Renal cortical epithelial cell (primary cell): ENCODE data around the gene SAPCD1. TPM values are rescaled to one million over a fixed set of nuclear protein-coding genes. Genes with fewer than 3 reads are reported as not detected.

Experiments
- DNase-seq: peaks from one replicate; pipeline ENCODE4 v3.0.0-alpha.2; 2011; ENCODE audit warnings: low read depth
- total RNA-seq: library from RNA; depleted of rRNA; stranded (reverse); fragments of >200 nt; gene quantifications from 2 replicates; pipeline ENCODE4 v1.2.3, GENCODE V29; 2014

The SAPCD1 gene
- total RNA-seq: 0.50 and 0.69 TPM in 2 replicates

DNA sequence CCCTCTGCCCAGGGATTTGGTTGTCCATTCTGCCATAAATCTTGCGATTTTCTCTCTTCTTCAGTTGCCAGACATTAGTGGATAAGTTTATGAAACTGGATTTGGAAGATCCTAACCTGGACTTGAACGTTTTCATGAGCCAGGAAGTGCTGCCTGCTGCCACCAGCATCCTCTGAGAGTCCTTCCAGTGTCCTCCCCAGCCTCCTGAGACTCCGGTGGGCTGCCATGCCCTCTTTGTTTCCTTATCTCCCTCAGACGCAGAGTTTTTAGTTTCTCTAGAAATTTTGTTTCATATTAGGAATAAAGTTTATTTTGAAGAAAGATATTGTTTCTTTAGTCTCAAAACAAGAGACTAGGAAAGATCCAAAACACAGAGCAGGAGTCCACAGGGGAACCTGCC, at the start of gene SAPCD1:
Gene SAPCD1 (plus strand): TSS at position 301 of the 400 bp plus-strand sequence. CDS start 399 bp downstream, outside the sequence.
- no peak for DNase-seq

DNA sequence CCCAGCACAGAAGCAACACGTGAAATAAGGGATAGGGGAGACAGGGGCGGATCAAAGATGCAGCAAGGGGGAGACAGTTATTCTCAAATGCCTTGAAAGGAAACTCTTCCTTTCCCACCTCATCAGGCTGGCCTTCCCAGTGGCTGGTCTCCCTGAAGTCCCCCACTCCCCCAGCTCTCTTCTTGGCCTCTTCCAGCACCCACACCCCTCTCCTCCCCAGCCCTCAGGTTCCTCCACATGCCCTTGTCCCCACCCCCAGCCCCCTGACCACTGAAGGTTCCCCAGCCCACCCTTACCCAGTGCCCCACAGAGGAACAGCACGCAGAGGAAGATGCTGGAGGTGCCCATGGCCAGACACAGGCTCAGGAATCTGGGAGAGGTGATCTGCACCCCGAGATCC, 49.0 kb upstream of the SAPCD1 start:
- DNase-seq: no peak

- no peak for DNase-seq
Observed at GRCh38 chr6:31713991-31714684, 48.3 kb upstream of the SAPCD1 start.

DNA sequence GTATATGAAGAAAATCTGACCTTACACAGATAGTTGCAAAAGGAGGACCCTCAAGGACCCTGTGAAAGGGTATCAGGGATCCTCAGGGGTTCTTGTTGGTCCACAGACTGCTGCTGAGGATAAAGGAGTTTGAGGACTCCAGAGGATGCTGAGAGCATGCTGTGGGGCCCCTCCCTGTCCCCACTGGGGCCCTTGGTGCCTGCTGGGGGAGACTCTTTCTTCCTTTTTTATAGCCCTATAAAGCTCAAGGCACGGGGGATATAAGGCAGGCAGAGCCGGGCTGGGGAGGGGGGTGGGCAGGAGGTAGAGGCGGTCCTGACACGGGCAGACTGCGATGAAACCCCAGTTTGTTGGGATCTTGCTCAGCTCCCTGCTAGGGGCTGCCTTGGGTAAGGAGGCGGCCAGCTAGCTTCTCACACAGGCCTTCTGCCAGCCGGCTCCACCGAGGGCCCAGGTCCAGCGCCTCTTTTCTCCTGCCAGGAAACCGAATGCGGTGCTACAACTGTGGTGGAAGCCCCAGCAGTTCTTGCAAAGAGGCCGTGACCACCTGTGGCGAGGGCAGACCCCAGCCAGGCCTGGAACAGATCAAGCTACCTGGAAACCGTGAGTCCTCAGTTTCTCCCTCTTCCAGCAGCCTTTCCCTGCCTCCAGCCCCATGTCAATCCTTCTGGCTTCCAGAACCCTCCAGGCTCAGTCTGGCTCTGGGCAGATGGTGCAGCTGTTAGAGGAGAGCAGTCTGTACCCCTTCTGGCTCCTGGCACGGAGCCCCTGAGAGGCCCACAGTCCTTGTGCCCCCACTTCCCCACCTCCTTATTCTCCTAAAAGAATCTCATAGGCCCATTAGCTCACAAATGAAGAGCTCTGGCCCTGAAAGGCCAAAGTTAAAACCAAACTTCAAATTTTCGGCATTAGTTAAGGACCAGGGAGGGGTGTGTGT, 47.2 kb upstream of the SAPCD1 start, which contains the start of gene LY6G6D:
Gene LY6G6D (plus strand): TSS at position 327 of the 937 bp plus-strand sequence. CDS start 8 bp downstream, at position 335.
- no peak for DNase-seq

- no peak for DNase-seq
Observed at GRCh38 chr6:31717499-31718222, 44.8 kb upstream of the SAPCD1 start.

- DNase-seq: no peak
Observed at GRCh38 chr6:31718265-31718664, 44.2 kb upstream of the SAPCD1 start.

DNA sequence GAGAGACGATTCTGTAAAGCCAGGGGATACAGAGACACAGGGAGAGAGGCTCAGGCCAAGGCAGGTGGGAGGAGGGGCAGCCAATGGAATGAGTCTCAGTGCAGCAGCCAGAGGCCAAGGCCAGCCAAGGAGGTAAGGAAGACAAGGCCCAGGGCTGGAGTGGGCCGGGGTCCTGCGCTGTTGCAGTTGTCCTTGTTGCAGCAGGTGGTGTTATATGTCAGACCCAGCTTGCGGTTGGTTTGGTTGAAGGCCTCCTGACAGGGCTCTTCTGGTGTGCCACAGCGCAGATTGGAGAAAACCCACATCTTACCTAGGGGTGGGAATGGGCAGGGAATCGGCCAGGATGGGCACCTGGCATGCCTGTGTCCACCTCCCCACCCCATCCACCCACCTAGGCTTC, 43.5 kb upstream of the SAPCD1 start:
- DNase-seq: no peak

- no peak for DNase-seq
Observed at GRCh38 chr6:31720196-31720770, 42.2 kb upstream of the SAPCD1 start.

DNA sequence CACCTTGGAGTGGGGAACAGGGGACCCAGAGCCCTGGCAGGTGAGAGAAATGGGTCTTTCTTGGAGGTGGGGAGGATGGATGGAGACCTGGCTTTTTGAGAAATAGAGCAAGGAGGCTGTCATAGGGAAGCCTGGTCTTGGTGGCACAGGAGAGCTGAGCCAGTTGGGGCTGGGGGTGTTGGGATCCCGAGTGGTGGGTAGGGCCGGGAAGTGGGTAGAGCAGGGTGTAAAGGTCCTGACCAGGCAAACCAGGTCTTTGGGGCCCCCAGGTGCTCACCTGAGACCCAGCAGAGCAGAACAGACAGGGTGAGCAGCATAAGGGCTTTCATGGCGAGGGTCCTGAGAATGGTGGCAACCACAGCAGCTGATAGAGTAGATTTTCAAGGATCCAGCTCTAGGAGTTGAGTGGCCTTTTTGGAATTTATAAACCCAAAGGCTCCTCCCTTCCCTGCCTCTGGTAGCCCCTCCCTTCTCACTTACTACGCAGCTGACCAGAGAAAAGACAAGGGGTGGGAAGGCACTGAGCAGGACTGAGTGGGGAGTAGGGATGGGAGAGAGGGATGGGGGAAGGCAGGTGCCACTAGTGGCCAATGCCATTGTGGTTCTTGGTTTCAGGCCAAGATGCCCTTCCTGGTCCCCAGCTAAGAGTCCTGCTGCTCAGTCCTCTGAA, 41.0 kb upstream of the SAPCD1 start, which contains the start of gene LY6G6C:
Gene LY6G6C (minus strand): TSS at position 396 of the 670 bp plus-strand sequence. CDS start 67 bp downstream, at position 329.
- no peak for DNase-seq

DNA sequence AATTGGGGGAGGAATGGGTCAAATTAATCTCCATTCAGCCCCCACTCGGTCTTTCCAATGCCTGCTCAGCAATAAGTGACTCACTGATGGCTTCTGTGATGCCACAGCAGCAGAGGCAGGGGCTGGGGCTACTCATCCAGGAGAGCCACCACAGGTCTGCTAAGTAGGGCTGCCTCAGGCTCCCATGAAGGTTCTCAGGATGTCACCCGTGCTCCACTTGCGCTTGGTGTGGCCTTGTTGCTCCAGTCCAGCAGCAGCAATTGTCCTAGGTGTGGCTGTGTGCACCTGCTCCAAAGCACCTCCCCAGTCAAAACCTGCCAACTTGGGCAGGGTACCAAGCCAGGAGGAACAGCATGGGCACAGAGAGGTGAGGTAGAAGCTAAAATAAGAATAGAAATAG, 40.3 kb upstream of the SAPCD1 start:
- no peak for DNase-seq

- no peak for DNase-seq
Observed at GRCh38 chr6:31723245-31723979, 39.0 kb upstream of the SAPCD1 start, which contains the start of gene MPIG6B. TSS of gene MPIG6B (plus strand) at chr6:31723373. CDS start at chr6:31723384, 11 bp downstream.

GRCh38 chr6:31723980-31724691, 38.3 kb upstream of the SAPCD1 start:
- no peak for DNase-seq

DNA sequence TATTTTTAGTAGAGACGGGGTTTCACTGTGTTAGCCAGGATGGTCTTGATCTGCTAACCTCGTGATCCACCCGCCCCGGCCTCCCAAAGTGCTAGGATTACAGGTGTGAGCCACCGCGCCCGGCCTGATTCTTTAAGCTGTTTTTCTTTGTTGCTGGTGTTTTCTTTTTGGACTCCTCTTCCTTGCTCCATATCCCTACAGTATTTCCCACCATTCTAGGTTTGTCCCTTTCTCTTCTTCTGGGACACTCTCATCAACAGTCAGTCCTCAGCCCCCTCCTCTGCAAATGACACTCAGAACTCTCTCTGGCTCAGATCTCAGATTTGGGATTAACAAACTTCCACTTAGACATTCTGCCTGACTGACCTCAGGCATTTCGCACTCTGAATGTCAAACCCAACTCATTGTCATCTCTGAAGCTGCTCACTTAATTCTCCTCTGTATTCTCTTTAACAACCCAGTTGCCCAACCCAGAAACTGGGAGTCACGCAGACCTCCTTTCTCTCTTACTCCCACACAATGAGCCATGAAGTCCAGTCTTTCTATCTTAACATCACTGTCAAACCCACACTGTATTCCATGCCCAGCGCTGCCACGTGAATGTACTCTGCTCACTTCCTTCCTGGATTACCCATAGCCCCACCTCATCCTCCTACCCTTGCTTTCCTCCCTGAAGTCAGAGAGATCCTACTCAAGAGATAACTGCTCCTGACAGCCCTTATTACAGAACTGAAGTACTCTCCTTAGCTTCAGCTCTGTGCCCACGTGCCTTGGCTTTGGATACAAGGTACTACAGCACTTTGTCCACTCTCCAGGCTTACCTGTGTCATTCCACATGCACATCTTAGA, 36.7 kb upstream of the SAPCD1 start:
- DNase-seq: no peak

- DNase-seq: no peak
Observed at GRCh38 chr6:31727034-31727716, 35.3 kb upstream of the SAPCD1 start.

GRCh38 chr6:31727717-31728671, 34.5 kb upstream of the SAPCD1 start:
- no peak for DNase-seq

DNA sequence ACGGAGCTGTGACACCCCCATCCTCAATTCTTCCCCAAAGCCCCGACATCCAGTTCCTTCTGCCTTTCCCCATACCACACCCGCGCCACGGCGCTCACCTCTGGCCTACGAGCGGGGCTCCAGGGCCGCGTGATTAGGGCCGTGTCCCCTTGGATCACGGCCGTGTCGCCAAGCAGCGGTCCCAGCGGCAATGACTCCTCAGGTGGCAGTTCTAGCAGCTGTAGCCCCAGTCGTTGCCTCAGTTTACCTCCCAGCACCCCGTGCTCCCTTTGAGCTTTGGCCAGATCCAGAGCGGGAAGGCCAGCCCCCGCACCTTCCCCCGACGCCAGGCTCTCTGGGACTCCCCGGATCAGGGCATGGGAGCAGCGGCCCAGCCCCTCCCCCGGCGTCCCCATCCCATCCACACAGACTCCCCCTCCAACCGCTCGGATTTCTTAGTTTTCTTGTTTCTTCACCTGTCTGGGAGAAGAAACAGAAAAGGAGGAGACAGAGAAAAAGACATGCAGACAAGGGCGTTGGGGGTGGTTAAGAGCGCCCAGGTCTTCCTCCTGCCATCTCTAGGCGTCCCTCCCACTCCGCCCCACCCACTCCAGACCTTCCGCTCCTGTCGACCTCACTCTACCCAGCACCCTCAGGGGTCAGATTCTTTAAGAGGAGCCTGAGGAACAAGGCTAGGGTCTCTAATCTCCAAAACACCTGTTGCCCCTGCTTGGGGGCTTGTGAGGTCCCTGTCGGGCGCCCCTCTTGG, 33.5 kb upstream of the SAPCD1 start, which contains the start of gene DDAH2:
Gene DDAH2 (minus strand): TSS at position 533 of the 748 bp plus-strand sequence. CDS start 138 bp downstream, at position 395.
- DNase-seq: no peak
